ENCODE results near the gene TMEM119.

The TMEM119 gene

GRCh38 chr12:108603743-108604142 lies 5.9 kb upstream of the TMEM119 start:
- H3K36me3 ChIP-seq = no peaks in the 10 kb centered on the region
- H3K9me3 ChIP-seq = no peaks in the 10 kb centered on the region
- no peak for DNase-seq
- TF ChIP-seq CTCF (IDR thresholded peaks at IDR 0.05; ENCODE audit: low read depth, low read length) = no peak
- no peaks in the 10 kb centered on the region for H3K27me3 ChIP-seq
- no peak overlapping the region for H3K4me3 ChIP-seq (ENCODE audit: low read depth, low read length)
- H3K4me1 ChIP-seq = no peaks in the 10 kb centered on the region

DNA sequence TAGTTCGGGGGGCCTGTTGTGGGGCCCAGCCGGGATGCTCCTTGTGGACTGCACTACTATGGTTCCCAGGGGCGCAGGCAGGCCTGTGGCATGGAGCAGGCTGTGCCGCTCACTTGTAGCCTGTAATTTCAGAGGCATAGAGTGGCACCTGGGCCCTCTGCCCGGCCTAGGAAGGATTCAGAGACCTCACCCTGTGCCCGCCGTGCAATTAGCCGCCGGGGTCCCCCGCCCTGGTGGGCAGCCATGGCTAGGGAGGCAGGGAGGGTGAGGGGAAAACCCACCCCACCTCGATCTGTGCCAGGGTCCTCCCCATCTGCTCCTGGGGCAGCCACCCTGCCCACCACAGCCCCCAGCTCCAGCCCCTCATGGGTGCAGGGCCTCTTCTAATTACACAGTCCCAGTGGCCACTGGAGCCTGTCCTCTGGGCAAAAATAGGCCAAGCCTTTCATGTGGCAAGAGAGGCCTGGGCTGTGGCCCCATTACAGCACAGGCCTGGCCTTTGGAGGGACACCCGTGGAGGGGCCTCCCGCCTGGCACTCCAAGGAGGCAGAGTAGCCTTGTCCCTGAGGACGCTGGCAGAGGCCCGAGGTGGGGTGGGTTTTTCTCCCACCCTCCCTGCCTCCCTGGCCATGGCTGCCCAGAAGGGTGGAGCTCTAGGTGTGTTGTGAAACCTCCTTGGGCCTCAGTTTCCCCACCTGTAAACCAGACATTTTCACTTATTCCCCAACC lies 5.3 kb upstream of the TMEM119 start:
- H3K36me3 ChIP-seq = no peaks in the 10 kb centered on the region
- no peak for DNase-seq
- H3K4me3 ChIP-seq (ENCODE audit: low read depth, low read length) = no peak overlapping the region
- no peaks in the 10 kb centered on the region for H3K27me3 ChIP-seq
- H3K4me1 ChIP-seq = no peaks in the 10 kb centered on the region; the same call in 1 of the 2 replicates
- TF ChIP-seq CTCF (IDR thresholded peaks at IDR 0.05; ENCODE audit: low read depth, low read length) = no peak
- H3K9me3 ChIP-seq = no peaks in the 10 kb centered on the region

DNA sequence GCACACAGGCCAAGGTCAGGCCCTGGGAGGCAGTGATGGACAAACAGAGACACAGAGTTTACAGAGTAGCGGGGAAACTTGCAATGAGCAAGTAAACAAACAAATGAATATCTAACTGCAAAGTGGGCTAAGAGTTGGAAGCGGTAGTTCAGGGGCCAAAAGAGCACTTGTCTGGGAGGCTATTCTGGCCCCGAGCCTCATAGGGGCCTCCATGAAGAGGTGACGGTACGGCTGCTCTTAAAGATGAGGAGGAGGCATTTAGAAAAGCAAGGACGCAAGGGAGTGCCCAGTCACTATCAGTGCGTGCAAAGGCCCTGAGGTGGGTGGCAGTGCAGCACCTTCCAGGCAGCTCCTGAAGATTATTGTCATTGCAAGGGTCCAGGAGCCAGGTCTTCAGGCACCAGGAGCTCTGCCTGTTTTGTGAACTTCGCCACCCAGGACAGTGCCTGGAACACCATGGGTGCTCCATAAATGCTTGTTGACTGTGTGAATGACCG lies 4.4 kb upstream of the TMEM119 start:
- no peak for DNase-seq
- Histone ChIP-seq H3K9me3 (no peaks in the 10 kb centered on the region), H3K27me3 (no peaks in the 10 kb centered on the region), H3K36me3 (no peaks in the 10 kb centered on the region), H3K4me3 (ENCODE audit: low read depth, low read length) (no peak overlapping the region), H3K4me1 (peaks cover under 1% of the 10 kb centered on the region)
- TF ChIP-seq CTCF (IDR thresholded peaks at IDR 0.05; ENCODE audit: low read depth, low read length) = no peak

GRCh38 chr12:108600702-108601007 lies 2.8 kb upstream of the TMEM119 start:
- H3K4me1 ChIP-seq = peaks cover 5% of the 10 kb centered on the region
- H3K9me3 ChIP-seq = no peaks in the 10 kb centered on the region
- no peak for TF ChIP-seq CTCF (IDR thresholded peaks at IDR 0.05; ENCODE audit: low read depth, low read length)
- H3K36me3 ChIP-seq = no peaks in the 10 kb centered on the region
- no peak for DNase-seq
- no peak overlapping the region for H3K4me3 ChIP-seq (ENCODE audit: low read depth, low read length)
- no peaks in the 10 kb centered on the region for H3K27me3 ChIP-seq

DNA sequence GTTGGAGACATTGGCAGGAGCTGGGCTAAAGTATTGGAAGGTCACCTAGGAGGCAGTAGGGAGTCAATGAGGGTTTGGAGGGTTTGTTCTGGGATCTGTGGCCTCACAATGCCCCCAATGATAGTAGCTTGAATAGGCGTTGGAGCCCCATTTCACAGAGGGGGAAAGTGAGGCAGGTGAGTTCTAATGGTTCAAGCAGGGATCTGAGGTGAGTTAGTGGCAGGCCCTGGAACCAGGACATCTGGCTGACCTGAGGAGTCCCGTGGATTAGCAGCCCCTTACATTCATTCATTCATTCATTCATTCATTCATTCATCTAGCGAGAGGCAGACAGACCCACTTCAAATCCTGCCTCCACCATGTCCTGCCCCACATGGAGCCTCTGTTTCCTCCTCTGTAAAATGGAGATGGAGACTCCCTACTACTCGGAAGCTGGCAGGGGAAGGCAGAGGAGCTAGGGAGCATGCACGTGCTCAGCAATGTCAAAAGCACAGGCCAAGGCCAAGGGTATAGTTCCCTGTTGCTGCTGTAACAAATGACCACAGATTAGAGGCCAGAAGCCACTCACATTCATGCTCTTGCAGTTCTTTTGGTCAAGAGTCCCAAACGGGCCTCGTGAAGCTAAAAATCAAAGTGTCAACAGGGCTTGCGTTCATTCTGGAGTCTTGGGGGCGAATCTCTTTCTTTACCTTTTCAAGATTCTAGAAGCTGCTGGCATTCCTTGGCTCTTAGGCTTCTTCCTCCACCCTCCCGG lies 2.2 kb upstream of the TMEM119 start:
- Histone ChIP-seq H3K36me3 (no peaks in the 10 kb centered on the region), H3K9me3 (no peaks in the 10 kb centered on the region), H3K27me3 (no peaks in the 10 kb centered on the region), H3K4me1 (peaks cover 5% of the 10 kb centered on the region), H3K4me3 (ENCODE audit: low read depth, low read length) (no peak overlapping the region)
- DNase-seq = no peak
- TF ChIP-seq CTCF (IDR thresholded peaks at IDR 0.05; ENCODE audit: low read depth, low read length) = no peak

DNA sequence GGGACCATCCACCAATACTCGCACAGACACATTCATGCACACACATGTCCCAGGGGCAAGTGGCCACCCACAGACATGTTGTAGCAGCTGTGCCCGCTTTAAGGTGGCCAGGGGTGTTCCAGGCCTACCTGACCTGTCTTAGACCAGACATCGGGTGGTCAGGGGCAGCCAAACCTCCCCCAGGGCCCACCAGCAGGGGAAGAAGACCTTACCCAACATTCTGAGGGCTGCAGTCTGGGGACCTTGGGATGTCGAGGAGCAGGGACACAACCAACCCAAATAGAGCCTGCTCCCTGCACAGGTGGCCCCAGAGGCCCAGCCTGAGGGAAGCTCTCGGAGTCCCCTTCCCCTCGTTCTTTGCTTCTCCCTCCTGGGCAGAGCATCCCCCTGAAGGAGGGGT lies 1.7 kb upstream of the TMEM119 start:
- Histone ChIP-seq H3K36me3 (no peaks in the 10 kb centered on the region), H3K27me3 (no peaks in the 10 kb centered on the region), H3K9me3 (no peaks in the 10 kb centered on the region), H3K4me3 (ENCODE audit: low read depth, low read length) (no peak overlapping the region), H3K4me1 (peaks cover 5% of the 10 kb centered on the region)
- no peak for TF ChIP-seq CTCF (IDR thresholded peaks at IDR 0.05; ENCODE audit: low read depth, low read length)
- DNase-seq = no peak

All from BE2C (cell line).